ENCODE data around the gene ARHGAP23.
A peak's percentile ranks its signal among the peaks of the same experiment; 100 is the strongest.

ARHGAP23 gene

GRCh38 chr17:38539386-38539785 lies 111.1 kb downstream of the ARHGAP23 start:
- H3K4me3 ChIP-seq (ENCODE audit: low read length), result no peak overlapping the region
- DNase-seq (ENCODE audit: low read depth, low spot score), result no peak

GRCh38 chr17:38540514-38541045 lies 112.3 kb downstream of the ARHGAP23 start:
- no peak for DNase-seq (ENCODE audit: low read depth, low spot score)
- H3K4me3 ChIP-seq (ENCODE audit: low read length), result no peak overlapping the region

- H3K4me3 ChIP-seq (ENCODE audit: low read length), result no peak overlapping the region
- no peak for DNase-seq (ENCODE audit: low read depth, low spot score)
These were observed 113.0 kb downstream of the ARHGAP23 start for GRCh38 chr17:38541281-38541680.

- DNase-seq (ENCODE audit: low read depth, low spot score), result no peak
- H3K4me3 ChIP-seq (ENCODE audit: low read length), result no peak overlapping the region
These were observed 114.0 kb downstream of the ARHGAP23 start for GRCh38 chr17:38542286-38542685.

GRCh38 chr17:38543403-38544174 lies 115.3 kb downstream of the ARHGAP23 start:
- no peak overlapping the region for H3K4me3 ChIP-seq (ENCODE audit: low read length)
- DNase-seq (ENCODE audit: low read depth, low spot score), result no peak

GRCh38 chr17:38544175-38544838 lies 116.0 kb downstream of the ARHGAP23 start:
- no peak overlapping the region for H3K4me3 ChIP-seq (ENCODE audit: low read length)
- DNase-seq (ENCODE audit: low read depth, low spot score), result no peak

- H3K4me3 ChIP-seq (ENCODE audit: low read length), result no peak overlapping the region
- DNase-seq (ENCODE audit: low read depth, low spot score), result no peak
These were observed 116.6 kb downstream of the ARHGAP23 start for GRCh38 chr17:38544839-38545209.

- no peak overlapping the region for H3K4me3 ChIP-seq (ENCODE audit: low read length)
- DNase-seq (ENCODE audit: low read depth, low spot score), result no peak
These were observed 117.4 kb downstream of the ARHGAP23 start for GRCh38 chr17:38545531-38546225.

GRCh38 chr17:38546396-38546795 lies 118.1 kb downstream of the ARHGAP23 start:
- DNase-seq (ENCODE audit: low read depth, low spot score), result no peak
- H3K4me3 ChIP-seq (ENCODE audit: low read length), result no peak overlapping the region

GRCh38 chr17:38547444-38547843 lies 119.2 kb downstream of the ARHGAP23 start:
- no peak overlapping the region for H3K4me3 ChIP-seq (ENCODE audit: low read length)
- DNase-seq (ENCODE audit: low read depth, low spot score), result no peak

GRCh38 chr17:38549285-38549684 lies 121.0 kb downstream of the ARHGAP23 start:
- no peak for DNase-seq (ENCODE audit: low read depth, low spot score)
- no peak overlapping the region for H3K4me3 ChIP-seq (ENCODE audit: low read length)

- H3K4me3 ChIP-seq (ENCODE audit: low read length), result no peak overlapping the region
- no peak for DNase-seq (ENCODE audit: low read depth, low spot score)
These were observed 122.4 kb downstream of the ARHGAP23 start for GRCh38 chr17:38550661-38551060.

GRCh38 chr17:38551121-38551520 lies 122.9 kb downstream of the ARHGAP23 start:
- no peak for DNase-seq (ENCODE audit: low read depth, low spot score)
- H3K4me3 ChIP-seq (ENCODE audit: low read length), result no peak overlapping the region

- no peak for DNase-seq (ENCODE audit: low read depth, low spot score)
- H3K4me3 ChIP-seq (ENCODE audit: low read length), result no peak overlapping the region
These were observed 124.1 kb downstream of the ARHGAP23 start for GRCh38 chr17:38552343-38552742.

GRCh38 chr17:38554430-38555350 lies 126.4 kb downstream of the ARHGAP23 start:
- H3K4me3 ChIP-seq (ENCODE audit: low read length), result no peak overlapping the region
- DNase-seq (ENCODE audit: low read depth, low spot score), result no peak

GRCh38 chr17:38556239-38556638 lies 128.0 kb downstream of the ARHGAP23 start:
- H3K4me3 ChIP-seq (ENCODE audit: low read length), result no peak overlapping the region
- DNase-seq (ENCODE audit: low read depth, low spot score), result no peak

- no peak for DNase-seq (ENCODE audit: low read depth, low spot score)
- H3K4me3 ChIP-seq (ENCODE audit: low read length), result no peak overlapping the region
These were observed 129.1 kb downstream of the ARHGAP23 start for GRCh38 chr17:38557396-38557795.

- peak; percentile 83 for DNase-seq (ENCODE audit: low read depth, low spot score)
- peak overlapping the region; percentile 55 for H3K4me3 ChIP-seq (ENCODE audit: low read length)
These were observed 129.8 kb downstream of the ARHGAP23 start for GRCh38 chr17:38557836-38558727.

Measured in Jurkat, Clone E6-1 (cell line).